ENCODE results near the gene SYNJ1. TPM values are rescaled to one million over a fixed set of nuclear protein-coding genes. Genes with fewer than 3 reads are reported as not detected.

The SYNJ1 gene
- total and polyA plus RNA-seq, 9 of the 15 experiments (the other 6 are each of a cell fraction or from before 2014, with no cell fraction given) = 2.4 to 10.6 (median 5.6) TPM

DNA sequence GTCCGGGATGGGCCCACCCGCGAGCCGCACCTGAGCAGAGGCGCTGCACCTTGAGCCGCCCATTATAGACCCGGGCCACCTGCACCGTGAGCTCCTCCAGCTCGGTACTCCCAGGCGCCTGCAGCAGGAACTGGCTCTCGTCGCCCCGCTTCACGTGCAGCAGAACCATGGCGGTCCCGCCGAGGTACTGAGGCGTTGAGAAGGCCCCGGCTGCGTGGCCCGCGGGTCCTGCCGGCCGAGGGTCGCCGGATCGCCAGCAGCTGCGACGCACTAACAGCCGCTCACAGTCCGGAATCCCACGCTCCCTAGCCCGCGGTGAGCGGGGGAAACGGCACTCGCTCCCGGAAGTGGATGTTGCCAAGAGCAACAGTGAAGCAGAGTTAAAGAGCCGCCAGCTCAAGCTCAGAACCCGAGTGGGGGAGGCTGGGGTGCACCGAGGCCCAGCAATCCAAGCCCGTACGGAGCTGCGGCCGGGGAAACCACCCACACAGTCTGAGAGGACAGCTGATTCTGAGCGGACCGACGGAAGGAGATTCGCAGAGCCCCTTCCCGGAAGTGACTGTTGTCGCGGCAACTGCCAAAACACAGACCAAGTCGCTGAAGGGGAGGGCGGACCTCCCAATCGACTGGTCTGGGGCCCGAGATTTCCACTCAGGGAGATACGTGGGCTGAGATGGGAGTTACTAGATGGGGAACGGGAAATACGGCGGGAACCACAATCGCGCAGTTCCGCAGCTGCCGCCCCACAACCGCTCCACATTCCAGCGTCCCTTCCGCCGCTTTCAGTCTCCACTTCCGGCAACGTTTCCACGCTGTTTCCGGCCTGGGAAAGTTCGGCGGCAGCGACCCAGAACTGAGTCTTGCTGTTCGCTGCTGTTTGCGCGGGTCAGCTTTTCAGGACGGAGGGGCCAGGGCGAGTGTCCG lies 115.5 kb downstream of the SYNJ1 start, which contains the start of gene CFAP298 (continued):
- no peak for TF ChIP-seq SIRT6 (IDR thresholded peaks at IDR 0.05; ENCODE audit: low read depth, low read length)
- TF ChIP-seq SRSF3 (IDR thresholded peaks at IDR 0.05; ENCODE audit: insufficient read depth, low read length) = no peak
- TF ChIP-seq, protein P1, sequence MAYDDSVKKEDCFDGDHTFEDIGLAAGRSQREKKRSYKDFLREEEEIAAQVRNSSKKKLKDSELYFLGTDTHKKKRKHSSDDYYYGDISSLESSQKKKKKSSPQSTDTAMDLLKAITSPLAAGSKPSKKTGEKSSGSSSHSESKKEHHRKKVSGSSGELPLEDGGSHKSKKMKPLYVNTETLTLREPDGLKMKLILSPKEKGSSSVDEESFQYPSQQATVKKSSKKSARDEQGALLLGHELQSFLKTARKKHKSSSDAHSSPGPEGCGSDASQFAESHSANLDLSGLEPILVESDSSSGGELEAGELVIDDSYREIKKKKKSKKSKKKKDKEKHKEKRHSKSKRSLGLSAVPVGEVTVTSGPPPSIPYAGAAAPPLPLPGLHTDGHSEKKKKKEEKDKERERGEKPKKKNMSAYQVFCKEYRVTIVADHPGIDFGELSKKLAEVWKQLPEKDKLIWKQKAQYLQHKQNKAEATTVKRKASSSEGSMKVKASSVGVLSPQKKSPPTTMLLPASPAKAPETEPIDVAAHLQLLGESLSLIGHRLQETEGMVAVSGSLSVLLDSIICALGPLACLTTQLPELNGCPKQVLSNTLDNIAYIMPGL (CRISPR knock-in tag; IDR thresholded peaks at IDR 0.05) = peak; percentile 30; the same call in 1 of the 2 replicates
- TF ChIP-seq RUNX1 (IDR thresholded peaks at IDR 0.05; ENCODE audit: low read depth) = no peak
- TF ChIP-seq, protein P2, sequence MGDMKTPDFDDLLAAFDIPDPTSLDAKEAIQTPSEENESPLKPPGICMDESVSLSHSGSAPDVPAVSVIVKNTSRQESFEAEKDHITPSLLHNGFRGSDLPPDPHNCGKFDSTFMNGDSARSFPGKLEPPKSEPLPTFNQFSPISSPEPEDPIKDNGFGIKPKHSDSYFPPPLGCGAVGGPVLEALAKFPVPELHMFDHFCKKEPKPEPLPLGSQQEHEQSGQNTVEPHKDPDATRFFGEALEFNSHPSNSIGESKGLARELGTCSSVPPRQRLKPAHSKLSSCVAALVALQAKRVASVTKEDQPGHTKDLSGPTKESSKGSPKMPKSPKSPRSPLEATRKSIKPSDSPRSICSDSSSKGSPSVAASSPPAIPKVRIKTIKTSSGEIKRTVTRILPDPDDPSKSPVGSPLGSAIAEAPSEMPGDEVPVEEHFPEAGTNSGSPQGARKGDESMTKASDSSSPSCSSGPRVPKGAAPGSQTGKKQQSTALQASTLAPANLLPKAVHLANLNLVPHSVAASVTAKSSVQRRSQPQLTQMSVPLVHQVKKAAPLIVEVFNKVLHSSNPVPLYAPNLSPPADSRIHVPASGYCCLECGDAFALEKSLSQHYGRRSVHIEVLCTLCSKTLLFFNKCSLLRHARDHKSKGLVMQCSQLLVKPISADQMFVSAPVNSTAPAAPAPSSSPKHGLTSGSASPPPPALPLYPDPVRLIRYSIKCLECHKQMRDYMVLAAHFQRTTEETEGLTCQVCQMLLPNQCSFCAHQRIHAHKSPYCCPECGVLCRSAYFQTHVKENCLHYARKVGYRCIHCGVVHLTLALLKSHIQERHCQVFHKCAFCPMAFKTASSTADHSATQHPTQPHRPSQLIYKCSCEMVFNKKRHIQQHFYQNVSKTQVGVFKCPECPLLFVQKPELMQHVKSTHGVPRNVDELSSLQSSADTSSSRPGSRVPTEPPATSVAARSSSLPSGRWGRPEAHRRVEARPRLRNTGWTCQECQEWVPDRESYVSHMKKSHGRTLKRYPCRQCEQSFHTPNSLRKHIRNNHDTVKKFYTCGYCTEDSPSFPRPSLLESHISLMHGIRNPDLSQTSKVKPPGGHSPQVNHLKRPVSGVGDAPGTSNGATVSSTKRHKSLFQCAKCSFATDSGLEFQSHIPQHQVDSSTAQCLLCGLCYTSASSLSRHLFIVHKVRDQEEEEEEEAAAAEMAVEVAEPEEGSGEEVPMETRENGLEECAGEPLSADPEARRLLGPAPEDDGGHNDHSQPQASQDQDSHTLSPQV (IDR thresholded peaks at IDR 0.05) = no peak
- TF ChIP-seq RBM39 (optimal IDR thresholded peaks at IDR 0.05; ENCODE audit: low read depth, low read length) = no peak
- peak; percentile 14 for TF ChIP-seq KAT2B (IDR thresholded peaks at IDR 0.05; ENCODE audit: low read depth, low read length)
- TF ChIP-seq, protein P3, sequence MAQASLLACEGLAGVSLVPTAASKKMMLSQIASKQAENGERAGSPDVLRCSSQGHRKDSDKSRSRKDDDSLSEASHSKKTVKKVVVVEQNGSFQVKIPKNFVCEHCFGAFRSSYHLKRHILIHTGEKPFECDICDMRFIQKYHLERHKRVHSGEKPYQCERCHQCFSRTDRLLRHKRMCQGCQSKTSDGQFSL (CRISPR knock-in tag; IDR thresholded peaks at IDR 0.05) = peak; percentile 91
- TF ChIP-seq, protein P3 (tag; IDR thresholded peaks at IDR 0.05) = peak in 1 of 2 experiments; percentile 88; a peak in 2 of 4 replicates
- no peak for TF ChIP-seq ZC3H11A (IDR thresholded peaks at IDR 0.05; ENCODE audit: low read depth, low read length)
- TF ChIP-seq ESRRB (CRISPR knock-in tag; IDR thresholded peaks at IDR 0.05; ENCODE audit: borderline replicate concordance) = no peak
- TF ChIP-seq ZSCAN29 (IDR thresholded peaks at IDR 0.05) = no peak
- TF ChIP-seq PRMT5 (CRISPR knock-in tag; IDR thresholded peaks at IDR 0.05) = 0 out of 2 replicates have a peak, but pooled peaks have one; percentile 38
- TF ChIP-seq ZEB2 (IDR thresholded peaks at IDR 0.05) = peak; percentile 98
- TF ChIP-seq U2AF1 (optimal IDR thresholded peaks at IDR 0.05; ENCODE audit: low read depth, low read length) = no peak
- TF ChIP-seq ZC3H8 (IDR thresholded peaks at IDR 0.05) = peak; percentile 81; the same call in 1 of the 2 replicates
- peak; percentile 88 for TF ChIP-seq NFATC3 (IDR thresholded peaks at IDR 0.05)
- no peak for TF ChIP-seq ARID2 (IDR thresholded peaks at IDR 0.05)
- TF ChIP-seq ZNF586 (CRISPR knock-in tag; conservative IDR thresholded peaks at IDR 0.05) = no peak
- no peak for TF ChIP-seq BRF1 (IDR thresholded peaks at IDR 0.05; ENCODE audit: borderline replicate concordance, extremely low read depth, insufficient read length)

All from K562 (cell line).